NCI-H2227 treated with DMSO at 0.1 percent for 48 hours (cell line): Measurements from ENCODE around the gene UPF1.
"Not testable (repeated sequence)": the region's sequence is repeated elsewhere in the genome, so short reads cannot be mapped to it uniquely, and the experiment has no call there.

ENCODE experiments used
- DNase-seq: peaks from one replicate; lab custom pipeline; 2025; lab: John Stamatoyannopoulos, UW

UPF1 gene

GRCh38 chr19:18799389-18799970 lies 32.3 kb upstream of the UPF1 start:
- no peak for DNase-seq

DNA sequence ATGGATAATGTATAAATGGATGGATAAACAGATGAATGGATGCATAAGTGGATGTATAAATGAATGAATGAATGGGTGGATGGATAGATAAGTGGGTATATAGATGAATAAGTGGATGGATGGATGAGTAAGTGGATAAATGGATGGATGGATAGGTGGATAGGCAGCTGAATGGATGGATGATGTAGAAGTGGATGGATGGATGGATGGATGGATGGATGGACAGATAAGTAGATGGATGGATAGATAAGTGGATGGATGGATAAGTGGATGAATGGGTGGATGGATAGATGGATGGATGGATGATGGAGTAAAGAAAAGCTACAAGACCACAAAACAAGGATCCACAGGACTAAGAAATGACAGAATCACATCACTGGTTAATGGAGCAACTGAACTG lies 31.7 kb upstream of the UPF1 start:
- no peak for DNase-seq

DNA sequence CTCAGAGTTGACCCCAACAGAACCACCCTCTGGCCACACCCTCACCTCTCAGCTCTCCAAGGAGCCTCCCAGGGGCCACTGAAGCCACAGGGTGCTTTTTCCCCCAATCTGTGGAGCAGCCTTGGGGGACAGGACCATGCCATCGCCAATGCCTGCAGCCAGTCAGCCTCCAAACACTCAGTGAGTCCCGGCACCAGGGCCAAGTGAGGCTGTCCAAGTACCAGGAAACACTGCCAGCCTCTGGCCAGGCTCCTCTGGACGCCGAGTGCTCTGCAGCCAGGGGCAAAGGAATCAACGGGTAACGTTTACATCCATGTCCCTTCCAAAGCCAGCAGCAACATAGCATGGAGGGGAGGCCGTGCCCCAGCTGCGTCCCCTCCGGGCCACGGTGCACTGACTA lies 31.1 kb upstream of the UPF1 start:
- no peak for DNase-seq

- no peak for DNase-seq
These were observed 29.4 kb upstream of the UPF1 start for GRCh38 chr19:18802354-18802753.

DNA sequence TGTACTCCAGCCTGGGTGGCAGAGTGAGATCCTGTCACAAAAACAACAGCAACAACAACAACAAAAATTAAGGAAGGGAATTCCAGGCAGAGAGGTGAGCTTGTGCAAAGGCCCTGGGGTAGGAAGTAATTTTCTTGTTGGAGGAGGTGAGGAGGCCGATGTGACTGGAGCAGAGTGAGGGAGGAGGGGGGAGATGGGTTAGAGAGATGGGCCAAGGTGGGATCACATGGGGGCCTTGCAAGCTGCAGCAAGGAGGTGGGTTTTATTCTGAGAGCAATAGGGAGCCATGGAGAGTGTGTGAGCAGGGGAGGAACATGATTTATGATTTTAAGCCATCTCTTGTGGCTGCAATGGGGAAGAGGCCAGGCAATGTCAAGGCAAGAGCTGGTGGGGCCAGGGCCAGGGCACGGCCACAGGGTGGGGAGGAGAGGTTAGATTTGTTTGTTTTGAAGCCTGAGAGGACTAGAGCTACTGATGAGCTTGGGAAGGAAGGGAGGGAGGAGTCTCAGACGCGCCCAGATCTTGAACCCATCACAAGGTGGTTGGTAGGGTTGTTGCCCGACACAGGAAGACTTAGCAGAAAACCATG lies 28.1 kb upstream of the UPF1 start:
- DNase-seq: no peak

DNA sequence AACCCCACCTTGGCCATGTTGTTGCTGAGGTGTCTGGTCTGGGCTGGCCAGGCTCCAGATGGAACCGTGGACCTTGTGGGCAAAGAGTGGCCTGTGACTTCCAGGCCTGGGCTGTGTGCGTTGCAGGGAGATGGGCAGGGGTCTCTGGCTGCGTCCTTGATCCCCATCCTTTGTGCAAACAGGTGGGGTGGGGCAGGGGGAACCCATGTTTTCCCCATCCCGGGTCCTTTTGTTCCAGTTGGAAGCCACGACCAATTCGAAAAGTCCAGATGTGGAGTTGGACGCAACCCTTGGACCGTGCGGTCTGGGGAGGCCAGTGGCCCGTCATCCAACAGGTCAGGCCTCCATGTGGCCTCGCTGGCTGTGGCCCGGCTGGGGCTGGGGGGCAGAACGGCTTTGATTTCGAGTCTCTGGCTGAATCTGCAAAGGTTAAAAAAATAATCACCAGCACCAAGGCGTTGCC lies 27.6 kb upstream of the UPF1 start:
- DNase-seq: no peak

- no peak for DNase-seq
These were observed 27.1 kb upstream of the UPF1 start for GRCh38 chr19:18804643-18805042.

- DNase-seq: no peak
These were observed 23.9 kb upstream of the UPF1 start for GRCh38 chr19:18807861-18808331.

DNA sequence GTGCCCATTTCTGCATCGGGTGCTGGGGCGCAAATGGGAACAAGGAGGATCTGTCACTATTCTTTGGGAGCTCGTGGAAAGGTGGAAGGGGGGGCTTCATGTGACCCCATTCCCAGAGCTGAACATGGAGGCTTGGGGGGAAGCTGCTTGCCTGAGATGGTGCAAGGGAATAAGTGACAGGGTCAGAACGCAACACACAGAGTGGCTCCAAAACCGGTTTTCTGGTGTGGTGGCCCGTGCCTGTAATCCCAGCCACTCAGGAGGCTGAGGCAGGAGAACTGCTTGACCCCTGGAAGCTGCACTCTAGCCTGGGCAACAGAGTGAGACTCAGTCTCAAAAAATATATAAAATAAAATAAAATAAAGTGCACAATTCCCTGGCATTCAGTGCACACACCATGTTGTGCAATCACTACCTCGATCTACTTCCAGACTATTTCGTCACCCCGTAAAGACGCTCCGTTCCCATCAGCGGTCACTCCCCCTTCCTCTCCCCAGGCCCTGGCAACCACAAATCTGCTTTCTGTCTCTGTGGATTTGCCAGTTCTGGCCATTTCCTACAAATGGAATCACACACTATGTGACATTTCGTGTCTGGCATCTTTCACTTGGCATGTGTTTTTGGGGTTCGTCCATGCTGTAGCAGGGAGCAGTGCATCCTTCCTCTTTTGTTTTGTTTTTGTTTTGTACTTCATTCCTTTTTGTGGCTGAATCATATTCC lies 22.4 kb upstream of the UPF1 start:
- DNase-seq: no peak

GRCh38 chr19:18811638-18812037 lies 20.1 kb upstream of the UPF1 start:
- not testable (repeated sequence) for DNase-seq

DNA sequence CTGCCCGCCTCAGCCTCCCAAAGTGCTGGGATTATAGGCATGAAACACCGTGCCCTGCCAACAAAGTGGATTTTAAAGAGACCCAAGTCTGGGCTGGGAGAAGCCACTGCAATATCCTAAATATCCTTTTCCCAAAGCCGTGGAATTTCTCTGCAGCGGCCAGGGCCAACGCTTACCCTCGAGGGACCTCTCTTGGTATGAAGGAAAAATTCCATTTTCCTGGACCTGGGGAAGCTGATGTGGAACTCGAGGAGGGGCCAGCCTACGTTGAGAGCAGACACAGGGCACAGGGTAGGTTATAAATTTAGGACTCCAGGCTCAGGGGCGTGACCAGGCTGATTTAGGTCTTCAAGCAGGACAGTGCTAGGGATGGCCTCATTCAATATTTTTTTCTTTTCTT lies 17.7 kb upstream of the UPF1 start:
- no peak for DNase-seq

DNA sequence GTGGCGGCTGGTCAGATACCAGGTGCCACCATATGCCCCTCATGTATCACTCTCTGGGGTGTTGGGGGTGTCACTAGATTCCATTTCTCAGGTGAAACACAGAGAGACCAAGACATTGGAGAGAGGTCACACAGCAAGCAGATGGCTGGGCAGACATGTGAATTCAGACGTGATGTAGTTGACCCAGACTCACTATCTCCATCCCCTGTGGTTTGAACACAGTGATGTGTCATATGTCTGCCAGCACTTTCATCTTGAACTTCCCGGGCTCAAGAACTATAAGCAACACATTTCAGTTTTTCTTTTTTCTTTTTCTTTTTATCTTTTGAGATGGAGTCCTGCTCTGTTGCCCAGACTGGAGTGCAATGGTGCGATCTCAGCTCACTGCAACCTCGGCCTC lies 16.1 kb upstream of the UPF1 start:
- no peak for DNase-seq

- DNase-seq: not testable (repeated sequence)
These were observed 15.1 kb upstream of the UPF1 start for GRCh38 chr19:18816645-18817044.

GRCh38 chr19:18817574-18817973 lies 14.2 kb upstream of the UPF1 start:
- DNase-seq: no peak

DNA sequence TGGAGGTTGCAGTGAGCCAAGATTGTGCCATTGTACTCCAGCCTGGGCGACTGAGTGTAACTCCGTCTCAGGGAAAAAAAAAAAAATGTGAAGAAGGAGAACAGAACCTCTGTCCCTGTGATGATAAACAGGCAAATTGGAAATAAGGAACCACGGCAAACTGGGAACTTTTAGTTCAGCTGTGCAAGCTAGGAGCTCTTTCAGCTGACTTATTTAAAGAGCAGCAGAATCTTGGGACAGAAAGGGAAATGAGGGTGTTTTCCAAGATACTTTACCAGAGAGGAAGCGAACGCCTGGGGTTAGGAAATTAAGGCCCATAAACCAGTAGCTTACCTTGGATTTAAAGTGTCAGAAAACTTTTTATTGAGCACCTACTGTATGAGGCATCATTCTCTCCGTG lies 3.0 kb upstream of the UPF1 start:
- DNase-seq: no peak

- DNase-seq: no peak
These were observed 1.3 kb upstream of the UPF1 start for GRCh38 chr19:18830488-18830887.

- DNase-seq: no peak
These were observed 764 bp downstream of the UPF1 start for GRCh38 chr19:18832306-18833140.

DNA sequence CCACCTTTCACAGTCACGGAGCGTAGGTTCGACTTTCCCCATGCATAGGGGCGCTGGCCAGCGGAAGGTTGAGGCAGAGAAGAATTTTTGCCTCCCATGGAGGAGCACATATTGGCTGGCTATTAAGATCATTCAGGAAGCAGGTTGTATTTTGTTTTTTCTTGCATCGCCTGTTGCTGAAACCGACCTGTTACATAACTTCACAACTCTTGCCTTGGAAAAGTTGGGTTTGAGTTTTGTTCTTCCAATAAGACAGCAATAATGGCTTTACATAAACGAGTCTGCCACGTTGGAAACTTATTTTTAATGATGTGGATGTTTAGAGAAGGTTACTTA lies 1.4 kb downstream of the UPF1 start:
- no peak for DNase-seq

DNA sequence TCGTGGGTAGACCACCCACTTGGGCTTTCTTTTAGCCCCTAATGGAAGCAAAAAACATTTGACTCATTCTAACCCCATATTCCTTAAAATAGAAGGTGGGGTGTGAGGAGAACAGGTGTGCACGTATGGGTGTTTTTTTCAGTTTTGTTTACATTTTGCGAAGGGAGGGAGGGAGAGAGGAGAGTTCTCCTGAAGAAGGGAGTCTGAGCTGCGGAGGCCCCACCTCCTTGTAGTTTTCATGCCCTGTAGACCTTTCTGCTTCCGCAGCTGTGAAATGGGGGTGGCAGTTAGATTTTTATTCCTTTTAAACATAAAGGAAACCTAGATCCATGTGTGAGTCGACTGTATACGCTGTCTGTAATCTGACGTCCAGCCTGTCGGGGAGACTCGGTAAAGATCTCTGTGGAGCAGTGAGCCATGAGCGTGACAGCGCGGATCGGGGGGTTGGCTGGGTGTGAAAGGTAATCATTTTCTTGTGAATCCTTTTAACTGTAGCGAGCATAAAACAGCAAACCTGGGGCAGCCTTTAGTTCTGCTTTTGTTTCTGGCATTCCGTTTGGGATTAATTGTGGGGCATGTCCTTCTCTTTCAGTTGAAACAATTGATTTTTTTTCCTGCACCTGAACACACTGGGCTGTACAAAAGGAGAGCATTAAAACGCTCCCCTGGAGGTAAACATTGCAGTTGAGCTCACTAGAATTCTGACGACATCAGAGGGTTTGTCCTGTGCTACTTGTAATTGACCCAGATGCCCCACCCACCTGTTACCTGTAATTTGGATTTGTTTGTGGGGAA lies 2.3 kb downstream of the UPF1 start:
- peak; percentile 17 for DNase-seq

GRCh38 chr19:18834644-18834984 lies 2.9 kb downstream of the UPF1 start:
- DNase-seq: no peak

- no peak for DNase-seq
These were observed 7.9 kb downstream of the UPF1 start for GRCh38 chr19:18839465-18840287.
